Liver (tissue), 9 donors: ENCODE data around the gene HINT2. TPM values are rescaled to one million over a fixed set of nuclear protein-coding genes. Genes with fewer than 3 reads are reported as not detected.

ENCODE experiments used
- DNase-seq: peaks from one replicate; pipeline ENCODE4 v3.0.0-alpha.2; 2017; ENCODE audit warnings: low spot score
- H3K27ac ChIP-seq, 2 donors: one replicate each; pipeline ENCODE4 v1.7.0; 2013; ENCODE audit warnings: inconsistent platforms in 2 of 2, low read length in 2 of 2, control low read depth in 1 of 2, low read depth in 1 of 2, mild to moderate bottlenecking in 1 of 2
- H3K27me3 ChIP-seq, 4 donors: one replicate each; pipeline versions ENCODE4 v1.6.1 to v1.7.0; 2013; ENCODE audit warnings: low read length in 3 of 4, inconsistent platforms in 1 of 4, mild to moderate bottlenecking in 1 of 4, moderate library complexity in 1 of 4; ENCODE audit not compliant: control insufficient read depth in 4 of 4, insufficient read depth in 4 of 4
- H3K36me3 ChIP-seq, 4 donors: one replicate each; pipeline versions ENCODE4 v1.6.1 to v1.7.0; 2013; ENCODE audit warnings: low read length in 3 of 4, mild to moderate bottlenecking in 3 of 4, low read depth in 1 of 4, moderate library complexity in 1 of 4; ENCODE audit not compliant: control insufficient read depth in 4 of 4, insufficient read depth in 3 of 4
- H3K4me1 ChIP-seq, 4 donors: one replicate each; pipeline versions ENCODE4 v1.6.1 to v1.7.0; 2013; ENCODE audit warnings: low read length in 3 of 4, mild to moderate bottlenecking in 3 of 4, moderate library complexity in 1 of 4; ENCODE audit not compliant: control insufficient read depth in 4 of 4, insufficient read depth in 4 of 4
- H3K4me3 ChIP-seq, 3 donors: one replicate each; pipeline versions ENCODE4 v1.6.1 to v1.7.0; 2013; ENCODE audit warnings: low read length in 3 of 3, control low read depth in 1 of 3, low read depth in 1 of 3, mild to moderate bottlenecking in 1 of 3
- H3K9ac ChIP-seq, 2 donors: one replicate each; pipeline ENCODE4 v1.7.0; 2013; ENCODE audit warnings: low read length in 2 of 2, mild to moderate bottlenecking in 2 of 2, moderate library complexity in 2 of 2, control low read depth in 1 of 2, low read depth in 1 of 2
- H3K9me3 ChIP-seq, 4 donors: one replicate each; pipeline versions ENCODE4 v1.6.1 to v1.7.0; 2013; ENCODE audit warnings: low read length in 3 of 4; ENCODE audit not compliant: control insufficient read depth in 4 of 4
- EGR1 ChIP-seq, 2 donors: IDR thresholded peaks; 2 replicates each; pipeline ENCODE4 v1.6.1; 2016 to 2018; ENCODE audit warnings: antibody characterized with exemption in 2 of 2, low read depth in 2 of 2
- FOXA1 ChIP-seq: IDR thresholded peaks from 2 replicates; pipeline ENCODE4 v1.6.1; 2016; ENCODE audit warnings: antibody characterized with exemption
- FOXA2 ChIP-seq: IDR thresholded peaks from 2 replicates; pipeline ENCODE4 v1.6.1; 2016; ENCODE audit warnings: antibody characterized with exemption
- GABPA ChIP-seq, 2 donors: IDR thresholded peaks in 1 of 2; conservative IDR thresholded peaks in 1 of 2; 2 replicates each; pipeline ENCODE4 v1.6.1; 2016; ENCODE audit warnings: antibody characterized with exemption in 2 of 2, mild to moderate bottlenecking in 1 of 2, moderate library complexity in 1 of 2
- HNF4A ChIP-seq, 2 donors: conservative IDR thresholded peaks; 2 replicates each; pipeline ENCODE4 v1.6.1; 2016; ENCODE audit warnings: antibody characterized with exemption in 2 of 2, mild to moderate bottlenecking in 2 of 2
- HNF4G ChIP-seq: IDR thresholded peaks from 2 replicates; pipeline ENCODE4 v1.6.1; 2016; ENCODE audit warnings: antibody characterized with exemption
- JUND ChIP-seq, 2 donors: IDR thresholded peaks; 2 replicates each; pipeline ENCODE4 v1.6.1; 2016; ENCODE audit warnings: antibody characterized with exemption in 2 of 2
- NR2F2 ChIP-seq: IDR thresholded peaks from 2 replicates; pipeline ENCODE4 v1.6.1; 2016; ENCODE audit warnings: antibody characterized with exemption
- RAD21 ChIP-seq, 2 donors: IDR thresholded peaks; 2 replicates each; pipeline ENCODE4 v1.6.1; 2016; ENCODE audit warnings: antibody characterized with exemption in 2 of 2, mild to moderate bottlenecking in 2 of 2
- RXRA ChIP-seq, 2 donors: IDR thresholded peaks; 2 replicates each; pipeline ENCODE4 v1.6.1; 2017 to 2018; ENCODE audit warnings: antibody characterized with exemption in 2 of 2, mild to moderate bottlenecking in 1 of 2
- SP1 ChIP-seq: IDR thresholded peaks from 2 replicates; pipeline ENCODE4 v1.6.1; 2018; ENCODE audit warnings: antibody characterized with exemption, mild to moderate bottlenecking
- TAF1 ChIP-seq: conservative IDR thresholded peaks from 2 replicates; pipeline ENCODE4 v1.6.1; 2016; ENCODE audit warnings: antibody characterized with exemption, mild to moderate bottlenecking
- YY1 ChIP-seq: IDR thresholded peaks from 2 replicates; pipeline ENCODE4 v1.6.1; 2016; ENCODE audit warnings: antibody characterized with exemption, mild to moderate bottlenecking
- WGBS: extraction: QIAGEN DNeasy Blood & Tissue Kit; methylation state at CpG from one replicate; pipeline ENCODE4 v1.1.7; 2013; 5-methylcytosine and 5-hydroxymethylcytosine counted together
- polyA plus RNA-seq, 2 donors: library from polyadenylated mRNA; stranded (reverse) in 1 of 2; unstranded in 1 of 2; fragments of 200-250 nt in 1 of 2; fragments of >200 nt in 1 of 2; fragmentation: Nextera tagmentation in 1 of 2; extraction: Ambion mirVana in 1 of 2; gene quantifications; one replicate each; pipeline versions ENCODE4 v1.2.1 to v1.2.3, GENCODE V29; 2013 to 2015
- total RNA-seq, 2 donors: library from RNA; depleted of rRNA; stranded (reverse); fragments of >200 nt; gene quantifications; one replicate each; pipeline ENCODE4 v1.2.3, GENCODE V29; 2014
- TF ChIP-seq, protein P1 (sequence below): fragments of 150-350 bp; IDR thresholded peaks from 2 replicates; pipeline ENCODE4 v1.5.1; 2017; ENCODE audit warnings: improper control_type of control experiment, low read depth, low read length; ENCODE audit not compliant: missing input control
- TF ChIP-seq, protein P2 (sequence below): IDR thresholded peaks from 2 replicates; pipeline ENCODE4 v1.6.1; 2016; ENCODE audit warnings: antibody characterized with exemption, mild to moderate bottlenecking
- TF ChIP-seq, protein P3 (sequence below): IDR thresholded peaks from 2 replicates; pipeline ENCODE4 v1.6.1; 2016; ENCODE audit warnings: antibody characterized with exemption
- TF ChIP-seq, protein P4 (sequence below): IDR thresholded peaks from 2 replicates; pipeline ENCODE4 v1.6.1; 2016; ENCODE audit warnings: antibody characterized with exemption
- TF ChIP-seq, protein P5 (sequence below): IDR thresholded peaks from 2 replicates; pipeline ENCODE4 v1.6.1; 2016; ENCODE audit warnings: antibody characterized with exemption
- donor health status: healthy.
- donor health status: healthy.
- donor health status: healthy.
- donor health status: healthy.
- donor health status: healthy.

Gene HINT2
- total and polyA plus RNA-seq, 4 donors, result 34.3 to 176 (median 76.1) TPM

- WGBS, result 84% methylated on average over 7 of the region's 7 CpGs
- H3K27ac ChIP-seq, result no peak overlapping the region
- H3K4me1 ChIP-seq, result peaks cover 4 to 17% (median 14%) of the 10 kb centered on the region in 4 donors
- no peak overlapping the region for H3K9ac ChIP-seq
- H3K4me3 ChIP-seq, result no peak overlapping the region
- peaks cover 0 to 4% (median 2%) of the 10 kb centered on the region in 4 donors for H3K36me3 ChIP-seq
- no peaks in the 10 kb centered on the region for H3K27me3 ChIP-seq
- TF ChIP-seq, protein P1, sequence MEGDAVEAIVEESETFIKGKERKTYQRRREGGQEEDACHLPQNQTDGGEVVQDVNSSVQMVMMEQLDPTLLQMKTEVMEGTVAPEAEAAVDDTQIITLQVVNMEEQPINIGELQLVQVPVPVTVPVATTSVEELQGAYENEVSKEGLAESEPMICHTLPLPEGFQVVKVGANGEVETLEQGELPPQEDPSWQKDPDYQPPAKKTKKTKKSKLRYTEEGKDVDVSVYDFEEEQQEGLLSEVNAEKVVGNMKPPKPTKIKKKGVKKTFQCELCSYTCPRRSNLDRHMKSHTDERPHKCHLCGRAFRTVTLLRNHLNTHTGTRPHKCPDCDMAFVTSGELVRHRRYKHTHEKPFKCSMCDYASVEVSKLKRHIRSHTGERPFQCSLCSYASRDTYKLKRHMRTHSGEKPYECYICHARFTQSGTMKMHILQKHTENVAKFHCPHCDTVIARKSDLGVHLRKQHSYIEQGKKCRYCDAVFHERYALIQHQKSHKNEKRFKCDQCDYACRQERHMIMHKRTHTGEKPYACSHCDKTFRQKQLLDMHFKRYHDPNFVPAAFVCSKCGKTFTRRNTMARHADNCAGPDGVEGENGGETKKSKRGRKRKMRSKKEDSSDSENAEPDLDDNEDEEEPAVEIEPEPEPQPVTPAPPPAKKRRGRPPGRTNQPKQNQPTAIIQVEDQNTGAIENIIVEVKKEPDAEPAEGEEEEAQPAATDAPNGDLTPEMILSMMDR, result no peak
- TF ChIP-seq, protein P2, sequence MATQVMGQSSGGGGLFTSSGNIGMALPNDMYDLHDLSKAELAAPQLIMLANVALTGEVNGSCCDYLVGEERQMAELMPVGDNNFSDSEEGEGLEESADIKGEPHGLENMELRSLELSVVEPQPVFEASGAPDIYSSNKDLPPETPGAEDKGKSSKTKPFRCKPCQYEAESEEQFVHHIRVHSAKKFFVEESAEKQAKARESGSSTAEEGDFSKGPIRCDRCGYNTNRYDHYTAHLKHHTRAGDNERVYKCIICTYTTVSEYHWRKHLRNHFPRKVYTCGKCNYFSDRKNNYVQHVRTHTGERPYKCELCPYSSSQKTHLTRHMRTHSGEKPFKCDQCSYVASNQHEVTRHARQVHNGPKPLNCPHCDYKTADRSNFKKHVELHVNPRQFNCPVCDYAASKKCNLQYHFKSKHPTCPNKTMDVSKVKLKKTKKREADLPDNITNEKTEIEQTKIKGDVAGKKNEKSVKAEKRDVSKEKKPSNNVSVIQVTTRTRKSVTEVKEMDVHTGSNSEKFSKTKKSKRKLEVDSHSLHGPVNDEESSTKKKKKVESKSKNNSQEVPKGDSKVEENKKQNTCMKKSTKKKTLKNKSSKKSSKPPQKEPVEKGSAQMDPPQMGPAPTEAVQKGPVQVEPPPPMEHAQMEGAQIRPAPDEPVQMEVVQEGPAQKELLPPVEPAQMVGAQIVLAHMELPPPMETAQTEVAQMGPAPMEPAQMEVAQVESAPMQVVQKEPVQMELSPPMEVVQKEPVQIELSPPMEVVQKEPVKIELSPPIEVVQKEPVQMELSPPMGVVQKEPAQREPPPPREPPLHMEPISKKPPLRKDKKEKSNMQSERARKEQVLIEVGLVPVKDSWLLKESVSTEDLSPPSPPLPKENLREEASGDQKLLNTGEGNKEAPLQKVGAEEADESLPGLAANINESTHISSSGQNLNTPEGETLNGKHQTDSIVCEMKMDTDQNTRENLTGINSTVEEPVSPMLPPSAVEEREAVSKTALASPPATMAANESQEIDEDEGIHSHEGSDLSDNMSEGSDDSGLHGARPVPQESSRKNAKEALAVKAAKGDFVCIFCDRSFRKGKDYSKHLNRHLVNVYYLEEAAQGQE, result no peak
- TF ChIP-seq YY1 (no peak), GABPA (IDR thresholded peaks at IDR 0.05 in 1 of 2, conservative IDR thresholded peaks at IDR 0.05 in 1 of 2) (no peak), FOXA1 (no peak), RXRA (IDR thresholded peaks at IDR 0.05) (no peak), RAD21 (IDR thresholded peaks at IDR 0.05) (no peak), HNF4G (no peak), HNF4A (conservative IDR thresholded peaks at IDR 0.05) (no peak), SP1 (no peak), NR2F2 (no peak), EGR1 (IDR thresholded peaks at IDR 0.05; ENCODE audit: low read depth in 2 of 2) (no peak), TAF1 (no peak), JUND (IDR thresholded peaks at IDR 0.05) (no peak), FOXA2 (no peak)
- TF ChIP-seq, protein P3, sequence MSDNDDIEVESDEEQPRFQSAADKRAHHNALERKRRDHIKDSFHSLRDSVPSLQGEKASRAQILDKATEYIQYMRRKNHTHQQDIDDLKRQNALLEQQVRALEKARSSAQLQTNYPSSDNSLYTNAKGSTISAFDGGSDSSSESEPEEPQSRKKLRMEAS, result no peak
- TF ChIP-seq, protein P4, sequence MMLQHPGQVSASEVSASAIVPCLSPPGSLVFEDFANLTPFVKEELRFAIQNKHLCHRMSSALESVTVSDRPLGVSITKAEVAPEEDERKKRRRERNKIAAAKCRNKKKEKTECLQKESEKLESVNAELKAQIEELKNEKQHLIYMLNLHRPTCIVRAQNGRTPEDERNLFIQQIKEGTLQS, result no peak
- TF ChIP-seq, protein P5, sequence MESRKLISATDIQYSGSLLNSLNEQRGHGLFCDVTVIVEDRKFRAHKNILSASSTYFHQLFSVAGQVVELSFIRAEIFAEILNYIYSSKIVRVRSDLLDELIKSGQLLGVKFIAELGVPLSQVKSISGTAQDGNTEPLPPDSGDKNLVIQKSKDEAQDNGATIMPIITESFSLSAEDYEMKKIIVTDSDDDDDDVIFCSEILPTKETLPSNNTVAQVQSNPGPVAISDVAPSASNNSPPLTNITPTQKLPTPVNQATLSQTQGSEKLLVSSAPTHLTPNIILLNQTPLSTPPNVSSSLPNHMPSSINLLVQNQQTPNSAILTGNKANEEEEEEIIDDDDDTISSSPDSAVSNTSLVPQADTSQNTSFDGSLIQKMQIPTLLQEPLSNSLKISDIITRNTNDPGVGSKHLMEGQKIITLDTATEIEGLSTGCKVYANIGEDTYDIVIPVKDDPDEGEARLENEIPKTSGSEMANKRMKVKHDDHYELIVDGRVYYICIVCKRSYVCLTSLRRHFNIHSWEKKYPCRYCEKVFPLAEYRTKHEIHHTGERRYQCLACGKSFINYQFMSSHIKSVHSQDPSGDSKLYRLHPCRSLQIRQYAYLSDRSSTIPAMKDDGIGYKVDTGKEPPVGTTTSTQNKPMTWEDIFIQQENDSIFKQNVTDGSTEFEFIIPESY, result no peak
- H3K9me3 ChIP-seq, result no peaks in the 10 kb centered on the region
- DNase-seq, result no peak
Observed at GRCh38 chr9:35800530-35800929, 14.3 kb downstream of the HINT2 start.
